Thoracic aorta (tissue), 2 donors: ENCODE measurements around the gene NFXL1. TPM values are rescaled to one million over a fixed set of nuclear protein-coding genes. Genes with fewer than 3 reads are reported as not detected.

Experiments
- ATAC-seq: fragments of 150-250 bp; one replicate; pipeline ENCODE4 v1.8.0; 2017; ENCODE audit warnings: low read depth; ENCODE audit not compliant: insufficient number of reproducible peaks, low FRiP score
- DNase-seq: peaks from one replicate; pipeline ENCODE4 v3.0.0-alpha.2; 2020; ENCODE audit warnings: low spot score
- H3K27ac ChIP-seq, 2 donors: fragments of 200-600 bp; sonication (generic); 1 replicate in 1 of 2; 2 replicates in 1 of 2; pipeline ENCODE4 v1.5.1; 2016; ENCODE audit warnings: mild to moderate bottlenecking in 2 of 2, moderate library complexity in 2 of 2
- H3K27me3 ChIP-seq: fragments of 200-600 bp; sonication (generic); replicated peaks from 2 replicates; pipeline ENCODE4 v1.6.0; 2016; ENCODE audit warnings: mild to moderate bottlenecking; ENCODE audit not compliant: insufficient read depth
- H3K36me3 ChIP-seq: fragments of 200-600 bp; sonication (generic); one replicate; pipeline ENCODE4 v1.5.1; 2016
- H3K4me1 ChIP-seq, 2 donors: fragments of 200-600 bp; sonication (generic); 1 replicate in 1 of 2; 2 replicates in 1 of 2; pipeline versions ENCODE4 v1.5.1 to v1.6.0; 2016; ENCODE audit warnings: low read depth in 2 of 2, mild to moderate bottlenecking in 1 of 2; ENCODE audit not compliant: control insufficient read depth in 1 of 2
- H3K4me3 ChIP-seq: fragments of 200-600 bp; sonication (generic); 2 replicates; pipeline ENCODE4 v1.5.1; 2016; ENCODE audit warnings: mild to moderate bottlenecking
- H3K9me3 ChIP-seq: fragments of 200-600 bp; sonication (generic); 2 replicates; pipeline ENCODE4 v1.5.1; 2016
- CTCF ChIP-seq: fragments of 200-600 bp; sonication (generic); IDR thresholded peaks from one replicate; pipeline ENCODE4 v1.5.1; 2019; ENCODE audit warnings: antibody characterized with exemption
- total RNA-seq, 2 donors: library from RNA; depleted of rRNA; stranded (reverse); fragments of >200 nt; gene quantifications; one replicate each; pipeline versions ENCODE4 v1.1.0 to v1.2.3, GENCODE V29; 2016

Gene NFXL1
- total RNA-seq, 2 donors from 2014 or later, result 5.6 to 13.1 TPM

- no peak for DNase-seq
- Histone ChIP-seq H3K27me3 (no peaks in the 10 kb centered on the region), H3K27ac (no peak overlapping the region), H3K4me3 (no peak overlapping the region), H3K36me3 (no peaks in the 10 kb centered on the region), H3K4me1 (no peaks in the 10 kb centered on the region), H3K9me3 (no peaks in the 10 kb centered on the region)
- no peak for TF ChIP-seq CTCF
- no peak for ATAC-seq
Measured at GRCh38 chr4:47939456-47939855, 25.1 kb upstream of the NFXL1 start.

DNA sequence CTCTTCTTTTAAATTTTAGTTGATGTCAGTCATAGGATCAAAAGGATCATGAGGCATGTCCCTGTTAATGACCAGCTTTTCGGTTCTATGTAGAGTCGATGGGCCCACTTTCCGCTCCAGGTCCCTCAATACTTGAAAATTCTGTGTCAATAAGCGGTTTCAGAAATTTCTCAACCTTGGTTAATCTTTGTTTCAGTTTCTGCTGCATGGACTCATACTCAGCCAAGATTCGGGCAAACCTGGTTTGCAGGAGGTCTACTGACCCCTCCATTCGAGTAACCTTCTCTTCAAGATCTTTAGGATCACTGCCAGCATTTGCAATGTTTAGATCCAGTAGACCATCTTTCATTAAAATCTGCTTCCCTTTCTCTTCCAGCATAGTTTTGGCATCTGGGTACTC, 22.0 kb upstream of the NFXL1 start:
- TF ChIP-seq CTCF, result no peak
- Histone ChIP-seq H3K4me1 (peaks cover 0 to 2% of the 10 kb centered on the region in 2 donors), H3K4me3 (no peak overlapping the region), H3K9me3 (no peaks in the 10 kb centered on the region), H3K36me3 (no peaks in the 10 kb centered on the region), H3K27ac (no peak overlapping the region), H3K27me3 (no peaks in the 10 kb centered on the region)
- DNase-seq (no peak), ATAC-seq (no peak)

DNA sequence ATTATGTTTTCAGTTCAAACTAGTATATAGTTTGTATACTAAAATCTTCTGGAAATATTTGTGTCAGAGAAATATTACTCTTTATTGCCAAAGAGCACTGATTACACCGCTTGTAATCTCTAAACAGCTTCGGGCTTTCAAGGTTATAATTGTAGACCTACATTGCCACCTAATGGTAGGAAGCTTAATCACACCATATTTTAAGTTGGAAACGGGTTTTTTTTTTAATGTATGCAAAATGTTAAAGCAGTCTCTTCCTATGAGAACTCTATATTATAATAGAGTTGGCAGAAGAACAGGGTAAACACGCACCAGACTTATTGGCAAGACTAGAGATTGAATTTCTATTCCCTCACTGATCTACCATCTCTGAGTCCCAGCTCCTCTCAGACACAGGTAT, 19.5 kb upstream of the NFXL1 start:
- no peaks in the 10 kb centered on the region for H3K27me3 ChIP-seq
- no peaks in the 10 kb centered on the region for H3K36me3 ChIP-seq
- no peak for DNase-seq
- peaks cover 0 to 9% of the 10 kb centered on the region in 2 donors for H3K4me1 ChIP-seq
- H3K9me3 ChIP-seq, result no peaks in the 10 kb centered on the region
- TF ChIP-seq CTCF, result peak; percentile 53
- no peak for ATAC-seq
- H3K4me3 ChIP-seq, result no peak overlapping the region
- H3K27ac ChIP-seq, result no peak overlapping the region

DNA sequence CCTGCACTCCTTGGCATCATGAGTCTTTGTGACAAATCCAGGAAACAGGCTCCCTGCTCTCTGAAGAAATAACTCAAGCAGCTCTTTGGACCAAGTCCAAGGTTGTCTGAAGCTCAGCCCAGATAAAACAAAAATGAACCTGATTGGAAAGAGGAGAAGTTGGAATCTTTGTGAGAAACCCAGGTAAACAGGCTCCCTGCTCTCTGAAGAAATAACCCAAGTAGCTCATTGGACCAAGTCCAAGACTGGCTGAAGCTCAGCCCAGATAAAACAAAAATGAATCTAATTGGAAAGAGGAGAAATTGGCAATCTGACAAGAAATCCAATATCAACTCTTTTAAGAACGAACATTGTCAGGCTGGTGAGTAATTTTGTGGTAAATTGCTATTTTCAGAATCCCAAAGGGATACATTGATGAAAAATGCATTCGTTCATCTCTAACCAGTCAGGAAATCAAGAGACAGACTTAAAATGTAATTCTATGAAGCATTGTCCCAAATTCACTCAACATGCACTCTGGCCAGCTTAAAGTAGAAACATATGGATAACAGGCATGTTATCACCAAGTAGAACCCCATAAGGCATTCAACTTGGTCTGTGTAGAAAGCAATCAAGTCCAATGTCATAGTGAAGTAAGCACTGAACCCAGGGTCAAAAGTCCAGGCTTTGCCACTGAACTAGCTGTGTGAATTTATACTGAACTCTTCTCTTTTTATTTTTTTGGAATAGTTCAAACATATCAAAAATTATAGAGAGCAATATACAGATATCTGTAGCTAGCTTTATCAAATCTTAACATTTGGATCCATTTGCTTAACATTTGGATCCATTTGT, 16.8 kb upstream of the NFXL1 start:
- no peak overlapping the region for H3K4me3 ChIP-seq
- no peaks in the 10 kb centered on the region for H3K27me3 ChIP-seq
- no peaks in the 10 kb centered on the region for H3K36me3 ChIP-seq
- DNase-seq, result no peak
- no peak overlapping the region for H3K27ac ChIP-seq
- H3K4me1 ChIP-seq, result peaks cover 0 to 15% of the 10 kb centered on the region in 2 donors
- no peak for TF ChIP-seq CTCF
- ATAC-seq, result no peak
- H3K9me3 ChIP-seq, result no peaks in the 10 kb centered on the region

- Histone ChIP-seq H3K9me3 (no peaks in the 10 kb centered on the region), H3K4me3 (no peak overlapping the region), H3K36me3 (no peaks in the 10 kb centered on the region), H3K4me1 (peaks cover 0 to 15% of the 10 kb centered on the region in 2 donors), H3K27ac (no peak overlapping the region), H3K27me3 (no peaks in the 10 kb centered on the region)
- DNase-seq, result no peak
- TF ChIP-seq CTCF, result no peak
- no peak for ATAC-seq
Measured at GRCh38 chr4:47929682-47930201, 15.4 kb upstream of the NFXL1 start.
